H9 (cell line): Measurements from ENCODE around the gene PRAC2. TPM values are rescaled to one million over a fixed set of nuclear protein-coding genes. Genes with fewer than 3 reads are reported as not detected.

Experiments
- DNase-seq: peaks from one replicate; pipeline ENCODE4 v3.0.0-alpha.2; 2017
- H2AFZ ChIP-seq: one replicate; pipeline ENCODE4 v1.6.1; 2013; ENCODE audit warnings: mild to moderate bottlenecking, low read length, control low read depth, moderate library complexity
- H2AK5ac ChIP-seq: 2 replicates; pipeline ENCODE4 v1.6.1; 2013; ENCODE audit warnings: low read length, control low read depth, mixed read lengths; ENCODE audit not compliant: insufficient read length
- H2BK120ac ChIP-seq: one replicate; pipeline ENCODE4 v1.6.1; 2013; ENCODE audit warnings: low read depth, mild to moderate bottlenecking, low read length, control low read depth, inconsistent platforms; ENCODE audit not compliant: poor library complexity, severe bottlenecking
- H2BK12ac ChIP-seq: 2 replicates; pipeline ENCODE4 v1.6.1; 2013; ENCODE audit warnings: low read length, control low read depth, mixed read lengths, low read depth; ENCODE audit not compliant: insufficient read length
- H2BK15ac ChIP-seq: 2 replicates; pipeline ENCODE4 v1.6.1; 2013; ENCODE audit warnings: low read depth, low read length, control low read depth
- H2BK20ac ChIP-seq: one replicate; pipeline ENCODE4 v1.6.1; 2013; ENCODE audit warnings: low read depth, mild to moderate bottlenecking, low read length, control low read depth, inconsistent platforms; ENCODE audit not compliant: poor library complexity, severe bottlenecking
- H2BK5ac ChIP-seq: 2 replicates; pipeline ENCODE4 v1.6.1; 2013; ENCODE audit warnings: low read length, control low read depth, mixed read lengths; ENCODE audit not compliant: insufficient read length
- H3K14ac ChIP-seq: 2 replicates; pipeline ENCODE4 v1.6.1; 2013; ENCODE audit warnings: low read length, control low read depth; ENCODE audit not compliant: insufficient read depth
- H3K18ac ChIP-seq: 2 replicates; pipeline ENCODE4 v1.6.1; 2013; ENCODE audit warnings: low read depth, mild to moderate bottlenecking, mixed read lengths, low read length, control low read depth; ENCODE audit not compliant: insufficient read length
- H3K23ac ChIP-seq: 2 replicates; pipeline ENCODE4 v1.6.1; 2013; ENCODE audit warnings: low read length, control low read depth, mixed read lengths, low read depth; ENCODE audit not compliant: insufficient read length
- H3K23me2 ChIP-seq: 2 replicates; pipeline ENCODE4 v1.6.1; 2013; ENCODE audit warnings: low read depth, mild to moderate bottlenecking, mixed read lengths, low read length, control low read depth; ENCODE audit not compliant: insufficient read length, poor library complexity, severe bottlenecking
- H3K27ac ChIP-seq: 2 replicates; pipeline ENCODE4 v1.5.1; 2013; ENCODE audit warnings: low read length, control low read depth, mixed read lengths, low read depth; ENCODE audit not compliant: insufficient read length
- H3K27me3 ChIP-seq: 2 replicates; pipeline ENCODE4 v1.6.1; 2013; ENCODE audit warnings: low read length, control low read depth, inconsistent platforms; ENCODE audit not compliant: insufficient read depth
- H3K4ac ChIP-seq: 2 replicates; pipeline ENCODE4 v1.6.1; 2013; ENCODE audit warnings: low read depth, mild to moderate bottlenecking, control low read depth, inconsistent platforms, low read length, moderate library complexity
- H3K4me1 ChIP-seq: 2 replicates; pipeline ENCODE4 v1.6.1; 2013; ENCODE audit warnings: low read length, control low read depth, inconsistent platforms; ENCODE audit not compliant: insufficient read depth
- H3K4me2 ChIP-seq: 2 replicates; pipeline ENCODE4 v1.6.1; 2013; ENCODE audit warnings: low read length, control low read depth, mixed read lengths; ENCODE audit not compliant: insufficient read length, insufficient read depth
- H3K56ac ChIP-seq: 2 replicates; pipeline ENCODE4 v1.6.1; 2013; ENCODE audit warnings: low read depth, mild to moderate bottlenecking, mixed read lengths, low read length, control low read depth; ENCODE audit not compliant: insufficient read length
- H3K79me1 ChIP-seq: 2 replicates; pipeline ENCODE4 v1.6.1; 2013; ENCODE audit warnings: low read depth, mild to moderate bottlenecking, moderate library complexity, low read length, control low read depth, inconsistent platforms; ENCODE audit not compliant: insufficient read depth, poor library complexity, severe bottlenecking
- H3K79me2 ChIP-seq: 2 replicates; pipeline ENCODE4 v1.6.1; 2013; ENCODE audit warnings: low read length, control low read depth, inconsistent platforms; ENCODE audit not compliant: insufficient read depth
- H3K9ac ChIP-seq: 2 replicates; pipeline ENCODE4 v1.6.1; 2013; ENCODE audit warnings: low read length, control low read depth, mixed read lengths; ENCODE audit not compliant: insufficient read length; ENCODE audit errors: extremely low read depth
- H3K9me3 ChIP-seq: one replicate; pipeline ENCODE4 v1.6.1; 2013; ENCODE audit warnings: low read depth, low read length, inconsistent platforms; ENCODE audit not compliant: control insufficient read depth
- H3T11ph ChIP-seq: one replicate; pipeline ENCODE4 v1.6.1; 2013; ENCODE audit warnings: mild to moderate bottlenecking, low read length, control low read depth, inconsistent platforms
- H4K20me1 ChIP-seq: one replicate; pipeline ENCODE4 v1.6.1; 2013; ENCODE audit not compliant: control insufficient read depth, insufficient read length, insufficient read depth
- H4K5ac ChIP-seq: 2 replicates; pipeline ENCODE4 v1.6.1; 2013; ENCODE audit warnings: low read depth, mild to moderate bottlenecking, mixed read lengths, low read length, control low read depth; ENCODE audit not compliant: insufficient read length
- H4K8ac ChIP-seq: replicated peaks from 2 replicates; pipeline ENCODE4 v1.6.1; 2013; ENCODE audit warnings: low read length, control low read depth, mixed read lengths, low read depth; ENCODE audit not compliant: insufficient read length
- H4K91ac ChIP-seq: 2 replicates; pipeline ENCODE4 v1.6.1; 2013; ENCODE audit warnings: low read depth, mild to moderate bottlenecking, moderate library complexity, mixed read lengths, low read length, control low read depth; ENCODE audit not compliant: insufficient read length
- H3K27ac Mint-ChIP-seq, 3 experiments: 2 replicates in 2 of 3; 3 replicates in 1 of 3; pipeline ENCODE4 v1.8.0; 2020 to 2021; ENCODE audit warnings: mixed read lengths in 3 of 3, mild to moderate bottlenecking in 1 of 3, moderate library complexity in 1 of 3
- H3K27me3 Mint-ChIP-seq: 2 replicates; pipeline ENCODE4 v1.8.0; 2021; ENCODE audit warnings: low read depth, mild to moderate bottlenecking, moderate library complexity, mixed read lengths
- H3K36me3 Mint-ChIP-seq, 3 experiments: 2 replicates in 2 of 3; 3 replicates in 1 of 3; pipeline ENCODE4 v1.8.0; 2020 to 2021; ENCODE audit warnings: low read depth in 3 of 3, mixed read lengths in 3 of 3; ENCODE audit not compliant: insufficient read depth in 1 of 3
- H3K4me1 Mint-ChIP-seq, 2 experiments: 2 replicates each; pipeline ENCODE4 v1.8.0; 2020; ENCODE audit warnings: mixed read lengths in 2 of 2
- H3K4me3 Mint-ChIP-seq, 2 experiments: 2 replicates in 1 of 2; 3 replicates in 1 of 2; pipeline ENCODE4 v1.8.0; 2020 to 2021; ENCODE audit warnings: mild to moderate bottlenecking in 2 of 2, mixed read lengths in 2 of 2, moderate library complexity in 1 of 2
- H3K9me3 Mint-ChIP-seq, 2 experiments: 2 replicates in 1 of 2; 3 replicates in 1 of 2; pipeline ENCODE4 v1.8.0; 2020; ENCODE audit warnings: mild to moderate bottlenecking in 2 of 2, mixed read lengths in 2 of 2, moderate library complexity in 1 of 2
- WGBS: extraction: QIAGEN DNeasy Blood & Tissue Kit; methylation state at CpG from one replicate; pipeline ENCODE4 v1.1.7; 2013; ENCODE audit warnings: missing lambda C conversion rate, low lambda C conversion rate, mixed read lengths; ENCODE audit not compliant: insufficient read length; ENCODE audit errors: extremely low coverage; 5-methylcytosine and 5-hydroxymethylcytosine counted together
- total RNA-seq: library from RNA; stranded (reverse); gene quantifications from 2 replicates; pipeline ENCODE4 v1.2.1, GENCODE V29; 2021
- TF ChIP-seq, protein P1 (sequence below): fragments of 200-600 bp; sonication (generic); conservative IDR thresholded peaks from 3 replicates; pipeline ENCODE4 v1.8.0; 2021; ENCODE audit warnings: antibody characterized with exemption, mild to moderate bottlenecking

PRAC2 gene
- total RNA-seq, 1 experiment from 2014 or later = not detected

DNA sequence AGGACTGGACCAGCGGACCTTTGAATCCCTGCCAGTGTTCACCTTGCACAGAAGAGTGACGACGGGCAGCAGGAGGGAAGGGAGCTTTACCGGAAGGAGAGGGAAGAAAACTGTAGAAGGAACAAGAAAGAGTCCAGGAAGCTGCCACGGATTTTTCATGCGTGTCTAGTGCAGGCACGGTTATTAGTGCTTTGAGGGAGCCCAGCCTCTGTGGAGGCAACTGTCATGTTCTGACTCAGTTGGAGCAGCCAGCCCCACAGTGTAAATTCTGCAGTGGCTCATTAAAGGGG, 12.0 kb downstream of the PRAC2 start:
- H3K27me3 ChIP-seq = peaks cover 99% of the 10 kb centered on the region

More for the DNA sequence above, 12.0 kb downstream of the PRAC2 start:
- Histone ChIP-seq H2BK15ac (no peak overlapping the region), H4K5ac (no peak overlapping the region), H2BK20ac (no peak overlapping the region), H4K20me1 (peaks cover 2% of the 10 kb centered on the region), H3K9ac (no peak overlapping the region), H2BK5ac (no peak overlapping the region), H3K23ac (no peak overlapping the region), H3K4me2 (no peak overlapping the region), H4K8ac (no peak overlapping the region), H4K91ac (no peak overlapping the region), H3K18ac (no peak overlapping the region), H3K4ac (no peak overlapping the region), H3K27ac (no peak overlapping the region), H3K56ac (no peak overlapping the region), H3K79me1 (no peaks in the 10 kb centered on the region), H2AFZ (no peak overlapping the region), H3K14ac (no peak overlapping the region), H2BK120ac (no peak overlapping the region), H3T11ph (no peak overlapping the region), H3K4me1 (no peaks in the 10 kb centered on the region), H2AK5ac (no peak overlapping the region), H3K9me3 (no peaks in the 10 kb centered on the region), H3K79me2 (no peaks in the 10 kb centered on the region), H3K23me2 (no peaks in the 10 kb centered on the region), H2BK12ac (no peak overlapping the region)
- H3K27ac Mint-ChIP-seq = no peak overlapping the region
- no CpG with 5 or more reads among the region's 7 CpGs for WGBS
- no peak for DNase-seq
- TF ChIP-seq, protein P1, sequence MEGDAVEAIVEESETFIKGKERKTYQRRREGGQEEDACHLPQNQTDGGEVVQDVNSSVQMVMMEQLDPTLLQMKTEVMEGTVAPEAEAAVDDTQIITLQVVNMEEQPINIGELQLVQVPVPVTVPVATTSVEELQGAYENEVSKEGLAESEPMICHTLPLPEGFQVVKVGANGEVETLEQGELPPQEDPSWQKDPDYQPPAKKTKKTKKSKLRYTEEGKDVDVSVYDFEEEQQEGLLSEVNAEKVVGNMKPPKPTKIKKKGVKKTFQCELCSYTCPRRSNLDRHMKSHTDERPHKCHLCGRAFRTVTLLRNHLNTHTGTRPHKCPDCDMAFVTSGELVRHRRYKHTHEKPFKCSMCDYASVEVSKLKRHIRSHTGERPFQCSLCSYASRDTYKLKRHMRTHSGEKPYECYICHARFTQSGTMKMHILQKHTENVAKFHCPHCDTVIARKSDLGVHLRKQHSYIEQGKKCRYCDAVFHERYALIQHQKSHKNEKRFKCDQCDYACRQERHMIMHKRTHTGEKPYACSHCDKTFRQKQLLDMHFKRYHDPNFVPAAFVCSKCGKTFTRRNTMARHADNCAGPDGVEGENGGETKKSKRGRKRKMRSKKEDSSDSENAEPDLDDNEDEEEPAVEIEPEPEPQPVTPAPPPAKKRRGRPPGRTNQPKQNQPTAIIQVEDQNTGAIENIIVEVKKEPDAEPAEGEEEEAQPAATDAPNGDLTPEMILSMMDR = no peak
- no peak overlapping the region for H3K4me3 Mint-ChIP-seq
- peaks cover 0 to 14% of the 10 kb centered on the region in 2 experiments; a peak in 2 of 5 replicates for H3K9me3 Mint-ChIP-seq
- H3K27me3 Mint-ChIP-seq = peaks cover 100% of the 10 kb centered on the region
- peaks cover 15 to 17% of the 10 kb centered on the region in 2 experiments for H3K4me1 Mint-ChIP-seq
- H3K36me3 Mint-ChIP-seq = no peaks in the 10 kb centered on the region
